Measurements from ENCODE around the gene MAPK6.

MAPK6 gene

DNA sequence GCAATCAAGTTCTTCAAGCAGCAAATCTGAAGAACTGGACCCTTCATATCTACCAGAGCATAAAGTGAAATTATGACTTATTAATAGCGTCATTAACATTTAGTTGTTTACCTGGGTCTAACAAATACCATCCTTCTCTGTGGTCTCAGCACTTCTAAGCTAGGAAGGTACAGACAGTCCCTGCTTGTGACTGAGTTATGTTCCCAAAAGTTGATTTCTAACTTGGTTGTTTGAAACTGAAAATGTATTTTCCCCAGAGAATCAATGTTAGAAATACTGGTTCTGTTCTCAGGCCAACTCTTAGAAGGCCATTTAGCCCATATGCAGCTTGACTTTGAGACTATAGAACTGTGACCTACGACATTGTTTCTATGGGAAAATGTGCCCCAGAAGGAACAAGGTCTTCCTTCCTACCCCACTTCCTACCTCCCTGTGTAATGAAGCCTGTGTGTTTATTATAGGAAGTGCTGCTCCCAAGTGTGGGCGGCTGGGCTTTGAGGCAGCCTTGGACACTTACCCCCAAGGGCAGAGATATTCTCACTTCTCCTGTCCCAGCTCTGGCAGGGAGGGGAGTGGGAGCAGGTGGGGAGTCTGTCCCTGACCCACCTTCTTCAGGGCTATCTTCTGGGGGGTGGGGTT, 12.2 kb upstream of the MAPK6 start:
- DNase-seq (ENCODE audit: extremely low read depth, insufficient read length): peak; percentile 45
- TF ChIP-seq, protein P1, sequence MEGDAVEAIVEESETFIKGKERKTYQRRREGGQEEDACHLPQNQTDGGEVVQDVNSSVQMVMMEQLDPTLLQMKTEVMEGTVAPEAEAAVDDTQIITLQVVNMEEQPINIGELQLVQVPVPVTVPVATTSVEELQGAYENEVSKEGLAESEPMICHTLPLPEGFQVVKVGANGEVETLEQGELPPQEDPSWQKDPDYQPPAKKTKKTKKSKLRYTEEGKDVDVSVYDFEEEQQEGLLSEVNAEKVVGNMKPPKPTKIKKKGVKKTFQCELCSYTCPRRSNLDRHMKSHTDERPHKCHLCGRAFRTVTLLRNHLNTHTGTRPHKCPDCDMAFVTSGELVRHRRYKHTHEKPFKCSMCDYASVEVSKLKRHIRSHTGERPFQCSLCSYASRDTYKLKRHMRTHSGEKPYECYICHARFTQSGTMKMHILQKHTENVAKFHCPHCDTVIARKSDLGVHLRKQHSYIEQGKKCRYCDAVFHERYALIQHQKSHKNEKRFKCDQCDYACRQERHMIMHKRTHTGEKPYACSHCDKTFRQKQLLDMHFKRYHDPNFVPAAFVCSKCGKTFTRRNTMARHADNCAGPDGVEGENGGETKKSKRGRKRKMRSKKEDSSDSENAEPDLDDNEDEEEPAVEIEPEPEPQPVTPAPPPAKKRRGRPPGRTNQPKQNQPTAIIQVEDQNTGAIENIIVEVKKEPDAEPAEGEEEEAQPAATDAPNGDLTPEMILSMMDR (IDR thresholded peaks at IDR 0.05; ENCODE audit: insufficient read depth, low read length, poor library complexity, severe bottlenecking): no peak
- H3K27me3 ChIP-seq (replicated peaks; ENCODE audit: control insufficient read depth, insufficient read depth, low read length): no peaks in the 10 kb centered on the region
- H3K4me3 ChIP-seq (replicated peaks; ENCODE audit: low read depth, low read length): peak overlapping the region; percentile 21; the same call in 1 of the 2 replicates
- no peaks in the 10 kb centered on the region for H3K36me3 ChIP-seq (ENCODE audit: control insufficient read depth, insufficient read depth, low read length)

DNA sequence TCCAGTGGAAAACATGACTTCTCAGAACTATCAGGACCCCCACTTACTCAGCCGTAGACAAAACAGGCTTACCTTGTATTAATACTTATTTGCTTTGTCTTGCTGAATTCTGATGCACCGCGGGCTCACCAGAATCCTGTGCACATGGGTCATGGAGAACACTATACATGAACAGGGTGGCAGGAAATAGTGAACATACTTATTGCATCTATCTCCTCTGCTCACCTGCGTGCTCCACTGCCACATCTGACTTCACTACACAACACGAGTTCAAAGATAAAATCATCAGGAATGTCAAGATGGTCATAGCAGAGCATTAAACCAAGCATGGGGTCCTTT, 10.7 kb upstream of the MAPK6 start:
- TF ChIP-seq, protein P1 (IDR thresholded peaks at IDR 0.05; ENCODE audit: insufficient read depth, low read length, poor library complexity, severe bottlenecking): no peak
- no peak overlapping the region for H3K4me3 ChIP-seq (replicated peaks; ENCODE audit: low read depth, low read length)
- H3K27me3 ChIP-seq (replicated peaks; ENCODE audit: control insufficient read depth, insufficient read depth, low read length): no peaks in the 10 kb centered on the region
- no peak for DNase-seq (ENCODE audit: extremely low read depth, insufficient read length)
- no peaks in the 10 kb centered on the region for H3K36me3 ChIP-seq (ENCODE audit: control insufficient read depth, insufficient read depth, low read length)

DNA sequence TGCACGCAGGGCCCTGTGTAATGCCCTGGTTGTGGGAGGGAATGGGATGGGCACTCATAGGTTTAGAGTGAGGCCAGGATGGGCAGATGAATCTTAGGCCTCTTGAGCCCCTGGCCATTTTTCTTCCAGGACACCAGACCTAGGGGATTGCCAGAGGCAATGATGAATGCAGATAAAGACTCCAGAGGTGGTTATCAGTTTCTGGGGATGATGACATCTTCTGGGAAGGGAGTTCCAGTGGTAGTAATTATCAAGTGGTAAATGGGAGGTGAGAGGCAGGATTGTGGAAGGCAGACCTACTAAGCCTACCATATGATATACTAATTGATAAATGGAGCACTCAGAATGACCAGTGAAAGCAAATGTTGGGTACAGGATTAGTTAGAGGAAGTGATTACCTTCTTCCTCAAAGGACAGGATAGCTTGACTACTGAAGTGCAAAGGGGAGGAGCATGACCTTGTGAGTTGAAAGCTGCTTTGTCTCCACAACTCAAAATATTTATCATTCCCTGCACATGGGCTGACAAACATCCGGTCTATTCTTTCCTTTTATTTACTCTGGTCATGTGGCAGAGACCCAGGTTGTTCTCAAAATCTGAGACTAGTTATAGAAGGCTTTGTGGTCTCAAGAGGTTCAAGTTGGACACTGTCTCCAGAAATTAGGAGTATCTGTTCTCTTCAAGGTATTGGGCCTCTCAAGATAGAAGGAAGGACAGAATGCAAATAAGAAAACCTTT, 10.2 kb upstream of the MAPK6 start:
- peak; percentile 56 for DNase-seq (ENCODE audit: extremely low read depth, insufficient read length)
- Histone ChIP-seq H3K36me3 (ENCODE audit: control insufficient read depth, insufficient read depth, low read length) (no peaks in the 10 kb centered on the region), H3K27me3 (replicated peaks; ENCODE audit: control insufficient read depth, insufficient read depth, low read length) (no peaks in the 10 kb centered on the region), H3K4me3 (replicated peaks; ENCODE audit: low read depth, low read length) (no peak overlapping the region)
- TF ChIP-seq, protein P1 (IDR thresholded peaks at IDR 0.05; ENCODE audit: insufficient read depth, low read length, poor library complexity, severe bottlenecking): no peak

- TF ChIP-seq, protein P1 (IDR thresholded peaks at IDR 0.05; ENCODE audit: insufficient read depth, low read length, poor library complexity, severe bottlenecking): no peak
- Histone ChIP-seq H3K36me3 (ENCODE audit: control insufficient read depth, insufficient read depth, low read length) (no peaks in the 10 kb centered on the region), H3K27me3 (replicated peaks; ENCODE audit: control insufficient read depth, insufficient read depth, low read length) (no peaks in the 10 kb centered on the region), H3K4me3 (replicated peaks; ENCODE audit: low read depth, low read length) (no peak overlapping the region)
- DNase-seq (ENCODE audit: extremely low read depth, insufficient read length): no peak
These were observed 8.1 kb upstream of the MAPK6 start for GRCh38 chr15:52010633-52011595.

GRCh38 chr15:52011711-52012144, 7.3 kb upstream of the MAPK6 start:
- Histone ChIP-seq H3K36me3 (ENCODE audit: control insufficient read depth, insufficient read depth, low read length) (no peaks in the 10 kb centered on the region), H3K27me3 (replicated peaks; ENCODE audit: control insufficient read depth, insufficient read depth, low read length) (no peaks in the 10 kb centered on the region), H3K4me3 (replicated peaks; ENCODE audit: low read depth, low read length) (no peak overlapping the region)
- TF ChIP-seq, protein P1 (IDR thresholded peaks at IDR 0.05; ENCODE audit: insufficient read depth, low read length, poor library complexity, severe bottlenecking): no peak
- no peak for DNase-seq (ENCODE audit: extremely low read depth, insufficient read length)

Measured in GM06990 (cell line).